ENCODE data around the gene MBNL2. TPM values are rescaled to one million over a fixed set of nuclear protein-coding genes. Genes with fewer than 3 reads are reported as not detected.

The MBNL2 gene
- total RNA-seq, 1 donor from 2014 or later: 31.4 TPM

GRCh38 chr13:97433727-97434396 lies 211.7 kb downstream of the MBNL2 start, which contains the start of gene RAP2A:
Gene RAP2A (plus strand): TSS chr13:97434169. CDS start chr13:97434471, 302 bp downstream.
- ATAC-seq: peak; percentile 79
- peak; percentile 92 for DNase-seq (ENCODE audit: low spot score)

DNA sequence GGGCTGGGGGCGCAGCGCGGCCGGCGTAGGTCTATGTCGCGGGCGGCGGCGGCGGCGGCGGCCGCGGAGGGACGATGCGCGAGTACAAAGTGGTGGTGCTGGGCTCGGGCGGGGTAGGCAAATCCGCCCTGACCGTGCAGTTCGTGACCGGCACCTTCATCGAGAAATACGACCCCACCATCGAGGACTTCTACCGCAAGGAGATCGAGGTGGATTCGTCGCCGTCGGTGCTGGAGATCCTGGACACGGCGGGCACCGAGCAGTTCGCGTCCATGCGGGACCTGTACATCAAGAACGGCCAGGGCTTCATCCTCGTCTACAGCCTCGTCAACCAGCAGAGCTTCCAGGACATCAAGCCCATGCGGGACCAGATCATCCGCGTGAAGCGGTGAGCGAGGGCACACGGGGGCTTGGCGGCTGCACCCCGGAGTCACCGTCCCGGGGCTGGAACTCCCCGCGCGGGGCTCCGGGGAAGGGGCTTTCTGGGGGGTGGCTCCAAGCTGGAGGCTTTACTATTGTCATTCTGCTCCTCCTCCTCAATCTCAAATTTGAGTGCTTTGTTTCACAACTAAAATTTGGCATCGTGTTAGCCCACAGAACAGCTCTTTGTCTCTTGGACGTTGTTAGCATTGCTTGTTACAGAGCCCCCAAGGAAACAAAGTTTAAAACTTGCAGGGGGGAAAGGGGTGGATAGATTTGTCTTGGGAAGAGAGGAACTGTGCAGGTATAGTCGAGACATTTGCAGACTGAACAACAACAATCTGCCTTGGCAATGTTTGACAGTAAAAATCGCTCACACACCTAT lies 212.5 kb downstream of the MBNL2 start:
- DNase-seq (ENCODE audit: low spot score): peak; percentile 59
- no peak for ATAC-seq

GRCh38 chr13:97435323-97435722 lies 213.2 kb downstream of the MBNL2 start:
- DNase-seq (ENCODE audit: low spot score): no peak
- ATAC-seq: no peak

GRCh38 chr13:97435794-97436193 lies 213.7 kb downstream of the MBNL2 start:
- DNase-seq (ENCODE audit: low spot score) (no peak), ATAC-seq (no peak)

- no peak for DNase-seq (ENCODE audit: low spot score)
- ATAC-seq: no peak
Observed at GRCh38 chr13:97436845-97437244, 214.7 kb downstream of the MBNL2 start.

GRCh38 chr13:97437729-97438128 lies 215.6 kb downstream of the MBNL2 start:
- no peak for ATAC-seq
- no peak for DNase-seq (ENCODE audit: low spot score)

DNA sequence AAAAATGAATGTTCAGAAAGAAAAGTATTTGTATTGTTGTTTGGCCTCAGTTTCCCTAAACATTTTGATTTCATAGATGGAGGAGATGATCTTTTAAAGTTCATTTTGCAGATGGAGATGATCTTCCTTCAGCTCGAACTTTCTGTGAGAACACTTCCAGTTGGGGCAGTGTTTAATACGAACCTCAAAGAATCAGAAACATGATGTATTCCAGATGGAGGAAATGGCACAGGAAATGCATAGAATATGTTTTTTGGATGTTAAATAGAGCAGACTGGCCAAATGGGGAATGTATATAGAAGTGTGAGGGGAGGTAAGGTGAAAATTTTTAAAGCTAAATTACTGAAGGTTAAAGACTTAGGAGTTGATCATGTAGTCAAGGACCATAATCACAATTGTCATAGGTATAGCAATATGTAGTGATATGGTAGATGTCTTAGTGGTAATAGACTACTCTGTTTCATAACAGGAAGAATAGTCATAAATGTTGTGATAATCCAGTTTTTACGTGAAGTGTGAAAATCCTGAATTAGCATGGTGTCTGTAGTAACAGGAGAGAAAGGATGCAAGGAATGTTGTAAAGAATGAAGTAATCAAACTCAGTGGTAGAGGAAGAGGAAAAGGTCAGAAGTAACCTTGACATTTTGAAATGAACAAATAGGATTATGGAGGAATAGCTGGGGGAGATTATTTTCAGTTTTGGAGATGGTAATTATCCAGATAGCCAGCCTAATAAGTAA lies 216.9 kb downstream of the MBNL2 start:
- ATAC-seq: no peak
- DNase-seq (ENCODE audit: low spot score): no peak

GRCh38 chr13:97440598-97441170 lies 218.6 kb downstream of the MBNL2 start:
- no peak for ATAC-seq
- no peak for DNase-seq (ENCODE audit: low spot score)

DNA sequence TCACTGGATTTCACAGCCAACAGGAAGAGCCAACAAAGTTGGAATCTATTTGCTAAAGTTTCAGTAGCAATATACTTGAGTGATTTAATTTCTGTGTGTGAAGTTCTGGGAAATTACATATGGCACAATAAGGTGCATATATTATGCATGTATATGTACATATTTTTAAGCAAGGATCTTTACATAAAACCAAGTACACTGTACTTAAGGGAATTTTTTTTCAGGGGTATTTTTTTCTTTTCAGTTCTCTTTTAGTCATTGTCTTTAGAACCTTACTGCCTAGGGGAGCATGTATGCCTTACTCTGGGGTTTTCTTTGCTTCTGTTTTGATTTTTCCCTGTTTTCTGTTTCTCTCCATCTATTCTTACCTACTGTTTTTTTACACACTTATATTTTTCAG lies 219.2 kb downstream of the MBNL2 start:
- no peak for ATAC-seq
- DNase-seq (ENCODE audit: low spot score): no peak

Other genes starting within 250 kb of the MBNL2 start
- gene OXGR1, start 227.9 kb upstream of the MBNL2 start, total RNA-seq: not detected
- 9.6 TPM for gene RAP2A, start 211.8 kb downstream of the MBNL2 start, total RNA-seq